Activated CD8-positive, alpha-beta memory T cell treated with anti-CD3 and anti-CD28 coated beads, Interleukin-2, amount 10 ng/mL, durations not matched to agents 7 days and 5 days (primary cell): ENCODE measurements around the gene EVL. TPM values are rescaled to one million over a fixed set of nuclear protein-coding genes. Genes with fewer than 3 reads are reported as not detected.

ENCODE experiments used
- ATAC-seq: fragments of 150-1000 bp; cut with Tn5 transposase; one replicate; pipeline ENCODE4 v1.10.0; 2021; ENCODE audit warnings: moderate library complexity
- CTCF ChIA-PET: fragments of 350-600 bp; sonication (Branson Sonifier 250); formaldehyde crosslinking; loops from one replicate; lab custom pipeline; 2021; ENCODE audit warnings: antibody characterized with exemption; lab: Charles Lee
- DNase-seq: peaks from one replicate; pipeline ENCODE4 v3.0.0-alpha.2; 2020
- H3K27ac Mint-ChIP-seq: one replicate; pipeline ENCODE4 v1.8.0; 2021; ENCODE audit warnings: mild to moderate bottlenecking, mixed read lengths
- H3K27me3 Mint-ChIP-seq: one replicate; pipeline ENCODE4 v1.8.0; 2021; ENCODE audit warnings: mixed read lengths
- H3K36me3 Mint-ChIP-seq: one replicate; pipeline ENCODE4 v1.8.0; 2021; ENCODE audit warnings: mild to moderate bottlenecking, mixed read lengths
- H3K4me1 Mint-ChIP-seq: one replicate; pipeline ENCODE4 v1.8.0; 2021; ENCODE audit warnings: mixed read lengths
- H3K4me3 Mint-ChIP-seq: one replicate; pipeline ENCODE4 v1.8.0; 2021; ENCODE audit warnings: mild to moderate bottlenecking, moderate library complexity, mixed read lengths
- H3K9me3 Mint-ChIP-seq: one replicate; pipeline ENCODE4 v1.8.0; 2022; ENCODE audit warnings: low read depth, mixed read lengths
- microRNA-seq: library from miRNA; unstranded; fragments of <30 nt; microRNA quantifications from one replicate; pipeline ENCODE4 v1.2.0, GENCODE V29; 2022
- total RNA-seq, 2 experiments: library from RNA; stranded (reverse); gene quantifications; one replicate each; pipeline ENCODE4 v1.2.3, GENCODE V29; 2021

EVL gene
- total RNA-seq, 2 experiments from 2014 or later: 774 to 910 TPM

DNA sequence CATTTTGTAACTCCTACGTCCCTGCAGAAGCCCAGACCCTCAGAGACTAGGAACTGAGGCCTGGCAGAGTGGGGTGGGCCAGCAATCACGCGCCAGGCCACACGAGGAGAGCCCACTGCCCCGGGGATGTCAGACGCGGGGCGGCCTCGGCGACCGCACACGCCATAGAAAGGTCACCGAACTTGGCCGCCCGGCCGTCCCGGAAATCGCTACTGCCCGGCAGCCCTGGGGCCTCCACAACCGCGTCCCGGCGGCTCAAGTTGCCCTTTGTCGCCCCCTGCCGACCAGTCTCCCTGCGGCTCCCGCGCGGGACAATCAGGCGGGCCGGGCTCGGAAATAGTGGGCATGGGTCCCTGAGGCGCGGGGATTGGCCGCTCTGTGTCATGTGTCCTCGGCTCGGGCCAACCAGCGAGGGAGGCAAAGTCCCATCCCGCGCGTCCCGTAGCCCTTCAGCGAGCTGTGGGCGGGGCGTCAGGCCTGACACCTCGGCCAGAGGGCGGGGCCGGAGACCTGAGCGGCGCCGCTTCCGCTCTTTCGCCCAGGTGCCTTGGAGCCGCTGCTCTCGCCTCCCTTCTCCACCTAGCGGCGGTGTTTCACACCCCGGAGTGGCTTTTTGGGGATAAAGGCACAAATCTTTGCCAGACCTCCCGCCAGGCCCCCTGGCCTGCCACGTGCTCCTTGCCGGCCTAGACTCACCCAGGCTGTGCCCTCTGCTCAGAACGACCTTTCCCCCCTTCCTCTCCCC is 127.6 kb downstream of the EVL start:
- Mint-ChIP-seq H3K27me3 (no peaks in the 10 kb centered on the region), H3K9me3 (no peaks in the 10 kb centered on the region), H3K27ac (peak overlapping the region; percentile 90), H3K4me1 (peaks cover 15% of the 10 kb centered on the region), H3K36me3 (no peaks in the 10 kb centered on the region), H3K4me3 (peak overlapping the region; percentile 58)
- CTCF ChIA-PET: interaction anchor here (0.7 to 6.6 kb wide), 77 partner anchors 9 to 588 kb away, joined by 3 to 56 read pairs (median 5); partner anchors contain the start of genes CYP46A1, DEGS2 and EVL
- peak; percentile 100 for DNase-seq
- peak; percentile 100 for ATAC-seq

Small RNA genes lying within 50 kb of the gene (microRNA-seq; reads per million reads assigned to microRNA genes)
- gene MIR151B (not detected), gene MIR342 (16,417 reads per million, percentile 97 among the genes with 10 or more reads in this experiment)

Other genes starting within 250 kb of the EVL start
- gene DEGS2, start 94.2 kb downstream of the EVL start, total RNA-seq: not detected
- gene YY1, start 173.7 kb downstream of the EVL start, total RNA-seq: 100 to 1,000 TPM in 1 of 2 experiments, 10 to 100 TPM in 1; 85.3 to 116 TPM
- 10 to 100 TPM; 15.9 to 21.6 TPM for gene SLC25A29, start 241.0 kb downstream of the EVL start, total RNA-seq